Upper lobe of right lung (tissue), 1 donor: ENCODE data around the gene CCNA2. TPM values are rescaled to one million over a fixed set of nuclear protein-coding genes. Genes with fewer than 3 reads are reported as not detected.
A peak's percentile ranks its signal among the peaks of the same experiment; 100 is the strongest.

ENCODE experiments used
- ATAC-seq: fragments of 200-7000 bp; cut with Tn5 transposase; one replicate; pipeline ENCODE4 v1.9.1; 2020; ENCODE audit warnings: mild to moderate bottlenecking, moderate library complexity
- DNase-seq: peaks from one replicate; pipeline ENCODE4 v3.0.0-alpha.2; 2020
- H3K27ac ChIP-seq: fragments of 200-600 bp; one replicate; pipeline ENCODE4 v1.8.0; 2022
- H3K27me3 ChIP-seq: fragments of 200-600 bp; one replicate; pipeline ENCODE4 v1.8.0; 2022; ENCODE audit warnings: mild to moderate bottlenecking
- H3K36me3 ChIP-seq: fragments of 200-600 bp; one replicate; pipeline ENCODE4 v1.8.0; 2022
- H3K4me1 ChIP-seq: fragments of 200-600 bp; one replicate; pipeline ENCODE4 v1.8.0; 2022
- H3K4me3 ChIP-seq: fragments of 200-600 bp; one replicate; pipeline ENCODE4 v1.8.0; 2022; ENCODE audit warnings: mild to moderate bottlenecking
- H3K9me3 ChIP-seq: fragments of 200-600 bp; one replicate; pipeline ENCODE4 v1.8.0; 2022
- CTCF ChIP-seq: fragments of 200-600 bp; IDR thresholded peaks from one replicate; pipeline ENCODE4 v1.8.0; 2022; ENCODE audit warnings: antibody characterized with exemption
- intact Hi-C: fragments of 100-400 bp; cut with DNase I; formaldehyde crosslinking; loops from one replicate; pipeline ENCODE4 v1.11.0; 2022
- total RNA-seq: library from RNA; stranded (reverse); fragmentation: NEBNext Ultra II Directional; extraction: Animal tissue kit (Norgen Biotek cat#: 25700); gene quantifications from one replicate; pipeline ENCODE4 v1.2.1, GENCODE V29; 2021
- donor health status: DM: no; HTN: yes; CAD: no; lungs with severe emphysema.

Gene CCNA2
- total RNA-seq, 1 donor from 2014 or later = 1.2 TPM

GRCh38 chr4:121824950-121825349, 1.3 kb upstream of the CCNA2 start:
- no peak for DNase-seq
- H3K27ac ChIP-seq = no peak overlapping the region
- H3K4me3 ChIP-seq = no peak overlapping the region
- intact Hi-C loops = no loop called here
- no peak for TF ChIP-seq CTCF
- H3K9me3 ChIP-seq = no peaks in the 10 kb centered on the region
- ATAC-seq = no peak
- H3K27me3 ChIP-seq = no peaks in the 10 kb centered on the region
- H3K4me1 ChIP-seq = peaks cover 6% of the 10 kb centered on the region
- H3K36me3 ChIP-seq = peaks cover 16% of the 10 kb centered on the region

- Histone ChIP-seq H3K4me3 (peak overlapping the region; percentile 67), H3K4me1 (peaks cover 6% of the 10 kb centered on the region), H3K27ac (peak overlapping the region; percentile 72), H3K36me3 (peaks cover 15% of the 10 kb centered on the region), H3K9me3 (no peaks in the 10 kb centered on the region), H3K27me3 (no peaks in the 10 kb centered on the region)
- DNase-seq (no peak), ATAC-seq (no peak)
- no peak for TF ChIP-seq CTCF
- intact Hi-C loops = no loop called here
These were observed 466 bp upstream of the CCNA2 start for GRCh38 chr4:121824171-121824527.

- DNase-seq = no peak
- intact Hi-C loops = no loop called here
- H3K9me3 ChIP-seq = no peaks in the 10 kb centered on the region
These were observed 733 bp downstream of the CCNA2 start for GRCh38 chr4:121822796-121823504.

GRCh38 chr4:121822047-121822446, 1.6 kb downstream of the CCNA2 start:
- ATAC-seq = no peak
- TF ChIP-seq CTCF = no peak
- Histone ChIP-seq H3K27me3 (no peaks in the 10 kb centered on the region), H3K9me3 (no peaks in the 10 kb centered on the region), H3K4me1 (peaks cover 6% of the 10 kb centered on the region), H3K4me3 (no peak overlapping the region), H3K27ac (no peak overlapping the region), H3K36me3 (peaks cover 20% of the 10 kb centered on the region)
- intact Hi-C loops = no loop called here
- no peak for DNase-seq

More at GRCh38 chr4:121822796-121823504, 733 bp downstream of the CCNA2 start:
- peak; percentile 2 for ATAC-seq
- H3K36me3 ChIP-seq = peaks cover 18% of the 10 kb centered on the region
- no peak overlapping the region for H3K27ac ChIP-seq
- H3K27me3 ChIP-seq = no peaks in the 10 kb centered on the region
- peak overlapping the region; percentile 67 for H3K4me3 ChIP-seq
- no peak for TF ChIP-seq CTCF
- H3K4me1 ChIP-seq = peaks cover 6% of the 10 kb centered on the region

GRCh38 chr4:121819216-121819965, 4.3 kb downstream of the CCNA2 start:
- no peak for TF ChIP-seq CTCF
- peaks cover 6% of the 10 kb centered on the region for H3K4me1 ChIP-seq
- H3K27ac ChIP-seq = no peak overlapping the region
- no peaks in the 10 kb centered on the region for H3K27me3 ChIP-seq
- H3K36me3 ChIP-seq = peaks cover 42% of the 10 kb centered on the region
- no peak for ATAC-seq
- H3K4me3 ChIP-seq = no peak overlapping the region
- no peak for DNase-seq
- intact Hi-C loops = no loop called here
- no peaks in the 10 kb centered on the region for H3K9me3 ChIP-seq
